ENCODE results near the gene FAM124B. TPM values are rescaled to one million over a fixed set of nuclear protein-coding genes. Genes with fewer than 3 reads are reported as not detected.

Gene FAM124B, protein sequence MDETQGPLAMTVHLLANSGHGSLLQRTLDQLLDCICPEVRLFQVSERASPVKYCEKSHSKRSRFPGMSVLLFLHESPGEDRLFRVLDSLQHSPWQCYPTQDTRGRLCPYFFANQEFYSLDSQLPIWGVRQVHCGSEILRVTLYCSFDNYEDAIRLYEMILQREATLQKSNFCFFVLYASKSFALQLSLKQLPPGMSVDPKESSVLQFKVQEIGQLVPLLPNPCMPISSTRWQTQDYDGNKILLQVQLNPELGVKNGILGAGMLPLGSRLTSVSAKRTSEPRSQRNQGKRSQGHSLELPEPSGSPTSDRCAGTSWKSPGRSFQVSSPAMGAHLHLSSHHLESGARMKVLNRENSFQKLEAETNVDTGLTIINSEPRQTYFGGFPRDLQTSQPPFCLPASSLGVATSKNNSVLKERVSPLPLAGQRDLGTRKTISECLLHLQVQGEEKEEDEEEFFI
- total RNA-seq (0.34 TPM in 1 of 2 replicates, not detected in the other), polyA plus RNA-seq (0.10 and 0.13 TPM in 2 replicates), polyA minus RNA-seq (0.14 TPM in 1 of 2 replicates, not detected in the other)
- 0.26 TPM for total RNA-seq (2013)

DNA sequence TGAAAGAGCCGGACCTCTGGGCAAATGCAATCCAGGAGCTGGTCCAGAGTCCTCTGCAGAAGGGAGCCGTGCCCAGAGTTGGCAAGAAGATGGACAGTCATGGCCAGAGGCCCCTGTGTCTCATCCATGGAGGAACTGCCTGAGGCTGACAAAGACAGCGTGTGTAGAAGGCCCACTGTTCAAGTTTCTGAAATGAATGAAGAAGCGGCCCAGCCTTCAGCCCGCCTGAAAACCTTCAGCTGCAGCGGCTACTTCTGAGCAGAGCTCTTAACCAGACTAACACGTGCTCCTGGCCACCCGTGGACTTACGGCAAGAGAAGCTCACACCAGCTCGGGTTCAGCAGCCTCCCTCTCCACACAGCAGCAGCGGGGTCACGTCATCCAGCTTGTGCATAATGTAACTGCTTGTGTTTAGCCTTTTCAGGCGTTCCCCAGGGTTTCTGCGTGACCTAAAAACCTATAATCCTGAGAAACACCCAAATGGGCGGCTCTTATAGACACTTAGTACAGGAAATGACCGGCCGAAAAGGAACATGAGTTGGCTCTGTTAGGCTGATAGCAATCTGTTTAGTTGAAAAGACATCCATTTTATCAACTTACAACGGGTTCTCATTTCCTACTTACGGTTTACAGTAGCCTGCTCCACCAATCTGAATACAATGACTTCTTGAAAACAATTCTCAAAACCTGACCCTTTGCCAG, at the start of gene FAM124B:
Gene FAM124B, minus strand, starts transcription at position 467 of the 702 bp plus-strand sequence. Its CDS starts 339 bp downstream, at position 128.
- Histone ChIP-seq H2AFZ (ENCODE audit: insufficient read depth, low read depth, low read length, poor library complexity, severe bottlenecking) (peak within 1 kb of the TSS; percentile 90), H3K27me3 (replicated peaks in 1 of 4; ENCODE audit: control extremely low read depth in 1 of 4, control insufficient read depth in 3 of 4, insufficient read depth in 4 of 4, low read length in 3 of 4) (peaks cover 0 to 14% (median 3%) of the 10 kb centered on the region in 4 experiments), H3K4me2 (replicated peaks; ENCODE audit: low read depth, low read length, poor library complexity, severe bottlenecking) (peak within 1 kb of the TSS; percentile 79), H3K9me3 (ENCODE audit: control extremely low read depth in 1 of 3, control insufficient read depth in 2 of 3, insufficient read depth in 1 of 3, low read length in 2 of 3) (no peaks in the 10 kb centered on the region), H3K27ac (ENCODE audit: low read length in 2 of 2) (no peak within 1 kb of the TSS), H4K20me1 (ENCODE audit: control insufficient read depth, insufficient read depth, low read length, poor library complexity, severe bottlenecking) (no peaks in the 10 kb centered on the region), H3K36me3 (replicated peaks in 1 of 2; ENCODE audit: control extremely low read depth in 1 of 2, control insufficient read depth in 1 of 2, extremely low read depth in 1 of 2, insufficient read depth in 2 of 2, low read length in 1 of 2) (no peaks in the 10 kb centered on the region), H3K9ac (ENCODE audit: low read length) (peak within 1 kb of the TSS; percentile 59), H3K79me2 (ENCODE audit: control insufficient read depth, insufficient read depth, low read length) (no peaks in the 10 kb centered on the region), H3K4me1 (ENCODE audit: control insufficient read depth in 2 of 2, insufficient read depth in 2 of 2, low read length in 2 of 2) (peaks cover 27 to 33% of the 10 kb centered on the region in 2 donors), H3K4me3 (ENCODE audit: control extremely low read depth in 1 of 5, extremely low read depth in 1 of 5, insufficient read depth in 1 of 5, low read depth in 2 of 5, low read length in 4 of 5) (peak within 1 kb of the TSS; percentile 14 to 58 (median 44))
- H3K27me3 Mint-ChIP-seq = peaks cover 7% of the 10 kb centered on the region
- H3K9me3 Mint-ChIP-seq (ENCODE audit: insufficient read depth) = no peaks in the 10 kb centered on the region
- WGBS (ENCODE audit: insufficient coverage) = 7% methylated on average over 15 of the region's 19 CpGs
- ChIA-PET CTCF (interaction anchor here (0.6 to 3.0 kb wide), 7 partner anchors 10 to 600 kb away, joined by 3 to 14 read pairs (median 4); no protein-coding TSS in a partner anchor), POLR2A (interaction anchor here (0.9 kb wide), 1 partner anchor 184 kb away, joined by 3 read pairs; the partner anchor contains the start of gene CUL3)
- DNase-seq (peak; percentile 51), ATAC-seq (ENCODE audit: low read depth) (peak; percentile 56)
- peak within 1 kb of the TSS; percentile 82 for H3K4me3 Mint-ChIP-seq
- H3K27ac Mint-ChIP-seq = no peak within 1 kb of the TSS
- TF ChIP-seq CTCF (IDR thresholded peaks at IDR 0.05) (no peak), EZH2 (IDR thresholded peaks at IDR 0.05; ENCODE audit: borderline replicate concordance, insufficient read depth, low read depth, low read length, poor library complexity, severe bottlenecking) (no peak)
- intact Hi-C loops (cut with micrococcal nuclease) = no loop called here
- H3K4me1 Mint-ChIP-seq = peaks cover 16% of the 10 kb centered on the region

Data from B cell (primary cell).